Measurements from ENCODE around the gene PEF1. TPM values are rescaled to one million over a fixed set of nuclear protein-coding genes. Genes with fewer than 3 reads are reported as not detected.
"Not testable (repeated sequence)": the region's sequence is repeated elsewhere in the genome, so short reads cannot be mapped to it uniquely, and the experiment has no call there.

Gene PEF1
- total RNA-seq, 1 donor from 2014 or later, result 43.8 TPM

- Mint-ChIP-seq H3K4me3 (peak overlapping the region; percentile 42), H3K27me3 (ENCODE audit: low read depth) (no peaks in the 10 kb centered on the region), H3K4me1 (peaks cover 39% of the 10 kb centered on the region), H3K36me3 (peaks cover 13% of the 10 kb centered on the region), H3K27ac (peak overlapping the region; percentile 87), H3K9me3 (no peaks in the 10 kb centered on the region)
- peak in 1 of 2 experiments; percentile 47 for DNase-seq (ENCODE audit: low spot score in 2 of 2, unreplicated experiment in 2 of 2)
- TF ChIP-seq CTCF (IDR thresholded peaks at IDR 0.05; ENCODE audit: unreplicated experiment), result no peak
Measured at GRCh38 chr1:31588751-31589515, 55.7 kb downstream of the PEF1 start.

- peak; percentile 43 for TF ChIP-seq CTCF (IDR thresholded peaks at IDR 0.05; ENCODE audit: unreplicated experiment)
- peaks cover 45% of the 10 kb centered on the region for H3K4me1 Mint-ChIP-seq
- no peaks in the 10 kb centered on the region for H3K9me3 Mint-ChIP-seq
- H3K27me3 Mint-ChIP-seq (ENCODE audit: low read depth), result no peaks in the 10 kb centered on the region
- peak overlapping the region; percentile 85 for H3K27ac Mint-ChIP-seq
- H3K36me3 Mint-ChIP-seq, result peaks cover 13% of the 10 kb centered on the region
- peak overlapping the region; percentile 4 for H3K4me3 Mint-ChIP-seq
- peak in 1 of 2 experiments; percentile 50 for DNase-seq (ENCODE audit: low spot score in 2 of 2, unreplicated experiment in 2 of 2)
Measured at GRCh38 chr1:31587720-31588423, 56.8 kb downstream of the PEF1 start.

GRCh38 chr1:31587328-31587699, 57.4 kb downstream of the PEF1 start:
- Mint-ChIP-seq H3K36me3 (peaks cover 15% of the 10 kb centered on the region), H3K4me1 (peaks cover 51% of the 10 kb centered on the region), H3K27ac (peak overlapping the region; percentile 85)
- not testable (repeated sequence) for H3K9me3 Mint-ChIP-seq; H3K27me3 Mint-ChIP-seq (ENCODE audit: low read depth); DNase-seq (ENCODE audit: low spot score in 2 of 2, unreplicated experiment in 2 of 2); H3K4me3 Mint-ChIP-seq

- no peak for TF ChIP-seq CTCF (IDR thresholded peaks at IDR 0.05; ENCODE audit: unreplicated experiment)
- Mint-ChIP-seq H3K9me3 (no peaks in the 10 kb centered on the region), H3K4me1 (peaks cover 47% of the 10 kb centered on the region), H3K36me3 (peaks cover 18% of the 10 kb centered on the region), H3K4me3 (no peak overlapping the region), H3K27ac (peak overlapping the region; percentile 12), H3K27me3 (ENCODE audit: low read depth) (no peaks in the 10 kb centered on the region)
- DNase-seq (ENCODE audit: low spot score in 2 of 2, unreplicated experiment in 2 of 2), result no peak
Measured at GRCh38 chr1:31586376-31587327, 58.0 kb downstream of the PEF1 start.

GRCh38 chr1:31585736-31586365, 58.8 kb downstream of the PEF1 start:
- TF ChIP-seq CTCF (IDR thresholded peaks at IDR 0.05; ENCODE audit: unreplicated experiment), result no peak
- peak overlapping the region; percentile 12 for H3K27ac Mint-ChIP-seq
- no peak overlapping the region for H3K4me3 Mint-ChIP-seq
- no peaks in the 10 kb centered on the region for H3K9me3 Mint-ChIP-seq
- no peak for DNase-seq (ENCODE audit: low spot score in 2 of 2, unreplicated experiment in 2 of 2)
- no peaks in the 10 kb centered on the region for H3K27me3 Mint-ChIP-seq (ENCODE audit: low read depth)
- H3K36me3 Mint-ChIP-seq, result peaks cover 18% of the 10 kb centered on the region
- peaks cover 40% of the 10 kb centered on the region for H3K4me1 Mint-ChIP-seq
